ENCODE measurements around the gene BIN1. TPM values are rescaled to one million over a fixed set of nuclear protein-coding genes. Genes with fewer than 3 reads are reported as not detected.

The BIN1 gene
- total RNA-seq, 1 experiment from 2014 or later, result 58.6 TPM

DNA sequence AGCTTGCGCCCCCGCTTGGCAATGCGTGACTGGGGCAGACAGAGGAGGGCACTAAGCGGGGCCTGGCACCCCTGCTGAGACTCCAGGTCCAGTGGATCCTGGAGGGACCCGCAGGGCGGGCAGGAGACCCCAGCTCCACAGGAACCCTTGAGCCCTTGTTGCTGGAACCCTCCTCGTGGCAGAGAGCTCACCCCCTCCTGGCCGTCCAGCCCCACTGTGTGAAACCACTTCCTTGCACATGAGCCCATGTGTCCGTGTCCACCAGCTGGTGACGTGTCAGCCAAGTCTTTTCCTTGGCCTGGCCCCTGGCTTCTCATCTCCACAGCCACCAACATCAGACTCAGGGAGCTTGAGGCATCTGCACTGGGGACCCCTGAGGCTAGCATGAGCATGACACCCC is 38.0 kb downstream of the BIN1 start:
- intact Hi-C loops (cut with micrococcal nuclease; ENCODE audit: unreplicated experiment) (loop anchor here (10.0 kb wide), 1 partner anchor 106 kb away; no protein-coding TSS in a partner anchor), in situ Hi-C loops (cut with HindIII; ENCODE audit: low pct_unique_long_range_greater_than_20kb, low sequenced_read_pairs) (no loop called here)
- TF ChIP-seq POLR2AphosphoS5 (IDR thresholded peaks at IDR 0.05; ENCODE audit: low read depth, low read length) (no peak), SIN3A (IDR thresholded peaks at IDR 0.05; ENCODE audit: borderline replicate concordance, insufficient read depth, low read depth, low read length) (no peak), REST (IDR thresholded peaks at IDR 0.05; ENCODE audit: insufficient read depth in 1 of 2, low read depth in 2 of 2, low read length in 1 of 2) (no peak), CTCF (IDR thresholded peaks at IDR 0.05) (no peak), TCF7L2 (IDR thresholded peaks at IDR 0.05; ENCODE audit: low read depth, low read length) (no peak)
- BruUV-seq (replicated peaks), result no TSS peak
- POLR2A ChIA-PET, result no interaction called here
- Histone ChIP-seq H3K9me3 (ENCODE audit: control insufficient read depth, insufficient read depth, low read depth, low read length) (no peaks in the 10 kb centered on the region), H3K4me1 (ENCODE audit: control insufficient read depth, insufficient read depth, low read length) (peaks cover 21% of the 10 kb centered on the region), H3K27me3 (ENCODE audit: control insufficient read depth, insufficient read depth, low read length) (no peaks in the 10 kb centered on the region), H3K36me3 (ENCODE audit: control insufficient read depth, insufficient read depth, low read length) (no peaks in the 10 kb centered on the region), H3K27ac (ENCODE audit: low read length) (no peak overlapping the region), H3K4me3 (ENCODE audit: low read depth in 2 of 2, low read length in 2 of 2) (no peak overlapping the region)
- ATAC-seq (no peak), DNase-seq (ENCODE audit: low read depth, low spot score) (no peak)
- CTCF ChIA-PET, result interaction anchor here (1.4 kb wide), 1 partner anchor 8 kb away, joined by 3 read pairs; no protein-coding TSS in a partner anchor

GRCh38 chr2:127068351-127068741 is 38.6 kb downstream of the BIN1 start:
- DNase-seq (ENCODE audit: low read depth, low spot score) (no peak), ATAC-seq (no peak)
- no peak overlapping the region for H3K27ac ChIP-seq (ENCODE audit: low read length)
- in situ Hi-C loops (cut with HindIII; ENCODE audit: low pct_unique_long_range_greater_than_20kb, low sequenced_read_pairs) (no loop called here), intact Hi-C loops (cut with micrococcal nuclease; ENCODE audit: unreplicated experiment) (loop anchor here (10.0 kb wide), 1 partner anchor 106 kb away; no protein-coding TSS in a partner anchor)
- H3K36me3 ChIP-seq (ENCODE audit: control insufficient read depth, insufficient read depth, low read length), result no peaks in the 10 kb centered on the region
- ChIA-PET CTCF (interaction anchor here (0.6 to 1.4 kb wide), 8 partner anchors 9 to 129 kb away, joined by 3 to 12 read pairs (median 3); no protein-coding TSS in a partner anchor), POLR2A (no interaction called here)
- TF ChIP-seq TCF7L2 (IDR thresholded peaks at IDR 0.05; ENCODE audit: low read depth, low read length) (no peak), CTCF (IDR thresholded peaks at IDR 0.05) (peak; percentile 69)
- H3K4me3 ChIP-seq (ENCODE audit: low read depth in 2 of 2, low read length in 2 of 2), result no peak overlapping the region
- no peaks in the 10 kb centered on the region for H3K27me3 ChIP-seq (ENCODE audit: control insufficient read depth, insufficient read depth, low read length)
- H3K9me3 ChIP-seq (ENCODE audit: control insufficient read depth, insufficient read depth, low read depth, low read length), result no peaks in the 10 kb centered on the region
- no TSS peak for BruUV-seq (replicated peaks)
- H3K4me1 ChIP-seq (ENCODE audit: control insufficient read depth, insufficient read depth, low read length), result peaks cover 21% of the 10 kb centered on the region

Data from Panc1 (cell line).